GM21576 (cell line): ENCODE data around the gene LCORL.

Experiments used
- ATAC-seq: cut with Tn5 transposase; IDR thresholded peaks from one replicate; pipeline ENCODE4 v1.9.1; 2021; ENCODE audit warnings: mild to moderate bottlenecking, moderate library complexity; ENCODE audit not compliant: unreplicated experiment

Gene LCORL

GRCh38 chr4:17939054-17939453 is 82.5 kb downstream of the LCORL start:
- ATAC-seq: no peak

DNA sequence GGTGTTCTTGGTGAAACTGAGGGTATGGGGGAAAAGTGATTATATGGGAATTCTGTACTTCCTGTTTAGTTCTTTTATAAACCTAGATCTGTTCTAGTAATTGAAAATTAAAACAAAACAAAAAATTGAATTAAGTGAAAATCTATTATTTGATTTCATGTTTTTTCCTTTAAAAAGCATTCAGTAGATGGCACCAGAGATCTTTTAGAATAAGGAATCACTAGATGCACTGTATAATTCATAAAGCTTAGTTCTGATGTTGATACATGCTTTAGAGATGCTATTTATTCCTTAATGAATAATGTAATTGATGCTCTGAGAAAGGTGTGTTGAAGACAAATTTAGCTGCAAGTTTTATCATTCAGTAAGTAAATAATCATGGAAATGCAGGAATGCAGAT is 87.3 kb downstream of the LCORL start:
- no peak for ATAC-seq

DNA sequence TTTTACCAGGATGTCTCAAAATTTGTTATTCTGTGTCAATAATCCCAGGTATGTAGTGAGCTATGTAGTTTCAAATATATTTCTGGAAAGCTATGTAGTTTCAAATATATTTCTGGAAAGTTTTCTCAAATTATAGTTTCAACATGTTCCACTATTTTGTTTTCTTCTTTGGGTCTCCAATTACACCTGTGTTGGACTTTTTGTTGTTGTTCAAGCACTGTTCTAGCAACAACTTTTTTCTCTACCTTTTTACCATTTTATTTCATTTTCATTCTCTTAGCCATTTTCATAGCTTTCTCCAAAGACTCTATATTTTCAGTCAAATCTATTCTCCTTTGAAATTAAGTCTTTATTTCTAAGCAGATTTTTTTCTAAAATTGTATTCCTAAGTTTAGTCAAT is 88.4 kb downstream of the LCORL start:
- no peak for ATAC-seq

DNA sequence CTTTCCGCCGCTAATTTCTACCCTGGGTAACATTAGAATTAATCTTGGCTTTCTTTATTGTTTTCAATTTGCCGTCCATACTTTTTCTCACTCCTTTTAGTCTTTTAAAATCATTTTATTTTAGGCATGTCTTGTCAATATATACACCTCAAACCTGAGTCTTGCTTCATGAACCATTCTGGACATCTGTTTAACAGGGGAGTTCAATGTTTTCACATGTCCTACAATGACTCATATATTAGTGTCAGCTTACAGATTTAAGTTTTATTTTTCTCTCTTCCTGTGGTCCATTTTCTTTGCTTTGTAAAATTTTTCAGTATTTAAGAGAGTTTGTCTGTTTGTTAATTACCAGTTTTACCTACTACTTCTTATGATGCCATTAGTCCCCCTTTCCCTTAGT is 89.5 kb downstream of the LCORL start:
- no peak for ATAC-seq

- ATAC-seq: no peak
Observed at GRCh38 chr4:17930256-17930655, 91.3 kb downstream of the LCORL start.

GRCh38 chr4:17924189-17924588 is 97.4 kb downstream of the LCORL start:
- ATAC-seq: no peak

DNA sequence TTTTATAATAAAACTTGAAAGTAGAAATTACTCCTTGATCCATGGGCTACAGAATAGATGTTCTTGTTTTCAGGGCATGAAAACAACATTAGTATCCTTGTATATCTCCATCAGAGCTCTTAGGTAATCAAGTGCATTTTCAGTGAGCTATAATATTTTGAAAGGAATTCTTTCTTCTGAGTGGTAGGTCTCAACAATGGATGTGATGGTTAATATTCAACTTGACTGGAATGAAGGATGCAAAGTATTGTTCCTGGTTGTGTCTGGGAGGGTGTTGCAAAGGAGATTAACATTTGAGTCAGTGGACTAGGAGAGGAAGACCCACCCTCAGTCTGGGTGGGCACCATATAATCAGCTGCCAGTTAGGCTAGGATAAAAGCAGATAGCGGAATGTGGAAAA is 100.1 kb downstream of the LCORL start:
- no peak for ATAC-seq

DNA sequence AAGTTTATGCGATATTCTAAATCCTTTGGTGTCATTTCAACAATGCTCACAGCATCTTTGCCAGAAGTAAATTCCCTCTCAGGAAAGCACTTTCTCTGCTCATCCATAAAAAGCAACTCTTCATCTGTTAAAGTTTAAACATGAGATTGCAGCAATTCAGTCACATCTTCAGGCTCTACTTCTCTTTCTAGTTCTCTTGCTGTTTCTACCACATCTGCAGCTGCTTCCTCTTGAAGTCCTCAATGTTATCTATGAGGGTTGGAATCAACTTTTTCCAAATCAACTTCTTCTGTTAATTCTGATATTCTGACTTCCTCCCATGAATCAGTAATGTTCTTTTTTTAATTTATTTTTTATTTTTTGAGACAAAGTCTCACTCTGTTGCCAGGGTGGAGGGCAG is 100.9 kb downstream of the LCORL start:
- no peak for ATAC-seq

DNA sequence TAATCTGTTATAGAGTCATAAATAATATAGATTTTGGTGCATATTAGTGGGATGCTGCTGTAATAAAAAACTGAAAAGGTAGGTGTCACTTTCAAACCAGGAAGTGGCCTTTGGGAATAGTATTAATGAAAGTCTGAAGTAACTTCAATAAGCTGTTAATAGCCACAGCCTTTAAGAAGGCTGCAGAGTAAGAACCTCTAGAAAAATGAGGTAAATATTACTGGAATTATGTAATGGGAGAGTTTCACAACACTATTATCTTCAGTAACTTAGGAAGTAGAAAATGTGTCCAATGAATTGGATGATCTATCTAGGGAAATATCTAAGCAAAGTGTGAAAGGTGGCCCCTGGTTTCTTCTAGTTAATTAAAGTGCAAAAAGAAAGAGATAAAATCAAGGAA is 106.1 kb downstream of the LCORL start:
- no peak for ATAC-seq

DNA sequence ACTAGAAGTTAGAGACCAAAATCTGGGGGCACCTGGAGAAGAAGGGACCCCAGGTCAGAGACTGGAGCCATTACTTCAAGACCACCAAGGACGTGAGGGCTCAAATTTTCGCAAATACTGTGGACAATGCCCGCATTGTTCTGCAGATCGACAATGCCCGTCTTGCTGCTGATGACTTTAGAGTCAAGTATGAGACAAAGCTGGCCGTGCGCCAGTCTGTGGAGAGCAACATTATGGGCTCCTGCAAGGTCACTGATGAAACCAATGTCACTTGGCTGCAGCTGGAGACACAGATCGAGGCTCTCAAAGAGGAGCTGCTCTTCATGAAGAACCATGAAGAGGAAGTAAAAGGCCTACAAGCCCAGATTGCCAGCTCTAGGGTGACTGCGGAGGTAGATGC is 109.5 kb downstream of the LCORL start:
- ATAC-seq: no peak

DNA sequence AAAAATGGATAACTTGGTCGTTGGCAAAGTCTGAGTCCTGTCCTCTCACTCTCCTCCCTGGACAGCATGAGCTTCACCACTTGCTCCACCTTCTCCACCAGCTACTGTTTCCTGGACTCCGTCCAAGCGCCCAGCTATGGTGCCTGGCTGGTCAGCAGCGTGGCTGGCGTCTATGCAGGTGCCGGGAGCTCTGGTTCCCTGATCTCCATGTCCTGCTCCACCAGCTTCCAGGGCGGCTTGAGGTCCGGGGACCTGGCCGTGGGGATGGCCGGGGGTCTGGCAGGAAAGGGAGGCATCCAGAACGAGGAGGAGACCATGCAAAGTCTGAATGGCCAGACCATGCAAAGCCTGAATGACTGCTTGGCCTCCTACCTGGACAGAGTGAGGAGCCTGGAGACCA is 109.9 kb downstream of the LCORL start:
- no peak for ATAC-seq

GRCh38 chr4:17898553-17899055 is 123.0 kb downstream of the LCORL start:
- no peak for ATAC-seq

GRCh38 chr4:17895481-17895880 is 126.1 kb downstream of the LCORL start:
- ATAC-seq: no peak

- ATAC-seq: no peak
Observed at GRCh38 chr4:17894421-17894820, 127.1 kb downstream of the LCORL start.

DNA sequence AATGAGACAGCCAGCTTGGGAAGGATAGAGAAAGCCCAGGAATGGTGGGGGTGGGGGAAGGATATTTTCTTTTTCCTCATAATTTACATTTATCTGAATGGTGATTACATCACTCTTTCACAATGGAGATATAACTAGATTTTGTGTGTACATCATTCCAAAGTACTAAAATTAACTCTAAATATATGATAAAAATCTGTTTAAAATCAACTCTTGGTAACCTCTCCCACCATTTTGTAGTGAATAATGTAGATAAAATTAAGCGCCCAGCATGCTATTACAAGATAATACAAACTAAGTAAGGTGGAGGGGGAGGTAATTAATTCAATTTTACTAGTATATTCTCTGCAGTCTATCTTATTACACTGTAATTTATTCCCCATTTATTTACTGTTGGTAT is 131.9 kb downstream of the LCORL start:
- no peak for ATAC-seq

- ATAC-seq: no peak
Observed at GRCh38 chr4:17884511-17884910, 137.0 kb downstream of the LCORL start.

DNA sequence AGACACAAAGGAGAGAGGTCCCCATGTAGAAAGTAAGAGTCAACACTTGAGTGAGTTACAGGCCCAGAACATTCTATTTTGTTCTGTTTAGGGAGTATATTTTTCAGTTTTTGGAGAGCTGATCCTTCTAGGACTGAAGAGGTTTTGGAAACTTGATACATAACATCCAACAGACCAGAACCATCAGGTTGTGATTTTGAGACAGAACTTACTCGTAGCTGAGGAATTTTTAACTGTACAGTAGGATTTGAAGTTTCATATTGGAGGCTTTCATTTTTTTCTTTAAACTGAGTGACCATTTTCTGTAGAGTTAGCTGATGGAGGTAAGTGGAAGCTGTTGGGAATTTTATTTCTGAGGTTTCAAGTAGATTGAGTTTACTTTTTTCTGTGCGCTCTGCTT is 137.5 kb downstream of the LCORL start:
- ATAC-seq: no peak

DNA sequence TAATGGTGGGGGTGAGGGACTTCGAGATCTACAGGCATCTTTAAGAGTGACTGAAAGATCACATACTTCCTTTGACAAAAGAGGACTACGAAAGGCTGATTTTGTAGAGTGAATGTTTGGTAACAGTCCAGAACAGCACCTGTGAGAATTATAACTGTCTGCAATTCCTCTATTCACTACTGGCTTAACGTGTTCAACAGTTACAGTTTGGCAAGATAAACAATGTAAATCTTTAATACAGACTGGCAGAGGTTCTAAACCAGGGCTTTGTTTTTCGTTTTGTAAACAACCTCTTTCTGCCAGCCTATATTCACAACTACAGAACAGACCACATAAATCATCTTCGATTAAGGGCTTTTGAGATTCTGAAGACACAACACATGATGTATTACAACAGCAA is 143.9 kb downstream of the LCORL start:
- no peak for ATAC-seq

DNA sequence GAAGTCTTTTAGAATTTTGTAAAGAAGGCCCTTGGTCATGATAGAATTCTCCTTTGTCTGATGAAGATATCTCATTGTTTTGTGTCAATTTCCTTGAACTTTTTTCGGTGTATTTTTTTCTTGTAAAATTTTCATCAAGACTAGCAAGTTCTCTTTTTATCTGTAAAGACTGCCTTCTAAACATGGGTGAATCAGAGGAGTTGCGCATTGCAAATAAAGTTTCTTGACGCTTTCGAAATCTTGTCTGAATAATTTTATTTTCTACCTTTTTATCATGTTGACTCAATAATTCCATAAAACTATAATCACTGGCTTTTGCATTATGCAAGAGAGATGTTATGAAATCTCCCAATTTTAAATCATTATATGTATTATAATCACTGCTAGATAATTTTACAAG is 144.6 kb downstream of the LCORL start:
- no peak for ATAC-seq

GRCh38 chr4:17875402-17876070 is 146.0 kb downstream of the LCORL start:
- peak; percentile 98 for ATAC-seq

- no peak for ATAC-seq
Observed at GRCh38 chr4:17869327-17869726, 152.2 kb downstream of the LCORL start.

- no peak for ATAC-seq
Observed at GRCh38 chr4:17867276-17867675, 154.3 kb downstream of the LCORL start.

GRCh38 chr4:17866810-17867209 is 154.7 kb downstream of the LCORL start:
- no peak for ATAC-seq
